SK-N-MC (cell line): ENCODE data around the gene TCERG1L.

Source experiments
- DNase-seq: peaks from one replicate; pipeline ENCODE4 v3.0.0-alpha.2; 2011; ENCODE audit warnings: low read depth, low spot score
- H3K27ac ChIP-seq: fragments of 200-600 bp; sonication (generic); 2 replicates; pipeline ENCODE4 v1.5.1; 2016; ENCODE audit warnings: mixed run types
- H3K36me3 ChIP-seq: fragments of 200-600 bp; sonication (generic); 2 replicates; pipeline ENCODE4 v1.6.1; 2017; ENCODE audit warnings: antibody characterized with exemption, low read length, mixed read lengths; ENCODE audit not compliant: insufficient read depth
- H3K4me3 ChIP-seq: fragments of 200-600 bp; sonication (generic); 2 replicates; pipeline ENCODE4 v1.5.1; 2016
- H3K9ac ChIP-seq: fragments of 200-600 bp; sonication (generic); 2 replicates; pipeline ENCODE4 v1.8.0; 2017; ENCODE audit warnings: mixed run types, mixed read lengths; ENCODE audit not compliant: insufficient read length
- H3K9me3 ChIP-seq: fragments of 200-600 bp; sonication (generic); 2 replicates; pipeline ENCODE4 v1.6.1; 2017; ENCODE audit warnings: low read depth, mild to moderate bottlenecking, antibody characterized with exemption, low read length, moderate library complexity, mixed read lengths
- EZH2 ChIP-seq: fragments of 200-600 bp; sonication (generic); IDR thresholded peaks from one replicate; pipeline ENCODE4 v1.6.1; 2017; ENCODE audit warnings: antibody characterized with exemption
- FOXP2 ChIP-seq: optimal IDR thresholded peaks from 2 replicates; pipeline ENCODE3; 2011; ENCODE audit warnings: mild to moderate bottlenecking, moderate library complexity; ENCODE audit not compliant: insufficient read depth; ENCODE audit errors: extremely low read length, control extremely low read depth
- POLR2AphosphoS5 ChIP-seq: IDR thresholded peaks from 2 replicates; pipeline ENCODE4 v1.6.1; 2012; ENCODE audit warnings: mild to moderate bottlenecking, low read depth, low read length, borderline replicate concordance

TCERG1L gene

GRCh38 chr10:131260031-131260430, 51.5 kb downstream of the TCERG1L start:
- H3K4me3 ChIP-seq = no peak overlapping the region
- H3K27ac ChIP-seq = no peak overlapping the region
- TF ChIP-seq EZH2 = no peak
- H3K36me3 ChIP-seq = no peaks in the 10 kb centered on the region
- H3K9ac ChIP-seq = no peak overlapping the region
- H3K9me3 ChIP-seq = no peaks in the 10 kb centered on the region
- no peak for DNase-seq

GRCh38 chr10:131259535-131259934, 52.0 kb downstream of the TCERG1L start:
- no peak overlapping the region for H3K4me3 ChIP-seq
- no peaks in the 10 kb centered on the region for H3K9me3 ChIP-seq
- no peak overlapping the region for H3K9ac ChIP-seq
- H3K36me3 ChIP-seq = no peaks in the 10 kb centered on the region
- no peak overlapping the region for H3K27ac ChIP-seq
- DNase-seq = no peak
- TF ChIP-seq POLR2AphosphoS5 (no peak), FOXP2 (no peak), EZH2 (no peak)

- Histone ChIP-seq H3K9me3 (no peaks in the 10 kb centered on the region), H3K27ac (no peak overlapping the region), H3K9ac (no peak overlapping the region), H3K36me3 (no peaks in the 10 kb centered on the region), H3K4me3 (no peak overlapping the region)
- TF ChIP-seq EZH2 = no peak
- TF ChIP-seq POLR2AphosphoS5 = no peak
- TF ChIP-seq FOXP2 = no peak
- no peak for DNase-seq
Observed at GRCh38 chr10:131258256-131258655, 53.3 kb downstream of the TCERG1L start.

GRCh38 chr10:131257027-131257426, 54.5 kb downstream of the TCERG1L start:
- no peak overlapping the region for H3K27ac ChIP-seq
- no peak overlapping the region for H3K4me3 ChIP-seq
- H3K36me3 ChIP-seq = no peaks in the 10 kb centered on the region
- H3K9me3 ChIP-seq = no peaks in the 10 kb centered on the region
- H3K9ac ChIP-seq = no peak overlapping the region
- TF ChIP-seq FOXP2 (no peak), EZH2 (no peak)
- no peak for DNase-seq

- H3K4me3 ChIP-seq = no peak overlapping the region
- H3K36me3 ChIP-seq = no peaks in the 10 kb centered on the region
- DNase-seq = no peak
- no peak overlapping the region for H3K27ac ChIP-seq
- H3K9ac ChIP-seq = no peak overlapping the region
- no peaks in the 10 kb centered on the region for H3K9me3 ChIP-seq
- TF ChIP-seq POLR2AphosphoS5 (no peak), FOXP2 (no peak), EZH2 (no peak)
Observed at GRCh38 chr10:131254859-131255252, 56.7 kb downstream of the TCERG1L start.

- no peak for DNase-seq
- Histone ChIP-seq H3K4me3 (no peak overlapping the region), H3K9ac (no peak overlapping the region), H3K36me3 (no peaks in the 10 kb centered on the region), H3K27ac (no peak overlapping the region), H3K9me3 (no peaks in the 10 kb centered on the region)
- TF ChIP-seq FOXP2 (no peak), EZH2 (no peak), POLR2AphosphoS5 (no peak)
Observed at GRCh38 chr10:131253931-131254858, 57.3 kb downstream of the TCERG1L start.

GRCh38 chr10:131252567-131253276, 58.8 kb downstream of the TCERG1L start:
- Histone ChIP-seq H3K9me3 (no peaks in the 10 kb centered on the region), H3K36me3 (no peaks in the 10 kb centered on the region), H3K27ac (no peak overlapping the region), H3K9ac (no peak overlapping the region), H3K4me3 (no peak overlapping the region)
- no peak for TF ChIP-seq FOXP2
- TF ChIP-seq POLR2AphosphoS5 = no peak
- no peak for TF ChIP-seq EZH2
- DNase-seq = no peak

GRCh38 chr10:131251146-131251541, 60.4 kb downstream of the TCERG1L start:
- TF ChIP-seq EZH2 (no peak), POLR2AphosphoS5 (no peak), FOXP2 (no peak)
- Histone ChIP-seq H3K9me3 (no peaks in the 10 kb centered on the region), H3K4me3 (no peak overlapping the region), H3K9ac (no peak overlapping the region), H3K36me3 (no peaks in the 10 kb centered on the region), H3K27ac (no peak overlapping the region)
- no peak for DNase-seq

GRCh38 chr10:131250454-131251145, 60.9 kb downstream of the TCERG1L start:
- DNase-seq = no peak
- Histone ChIP-seq H3K4me3 (no peak overlapping the region), H3K9ac (no peak overlapping the region), H3K9me3 (no peaks in the 10 kb centered on the region), H3K36me3 (no peaks in the 10 kb centered on the region), H3K27ac (no peak overlapping the region)
- TF ChIP-seq EZH2 (no peak), FOXP2 (no peak), POLR2AphosphoS5 (no peak)
